Right lobe of liver (tissue), 6 donors: Measurements from ENCODE around the gene NUP133. TPM values are rescaled to one million over a fixed set of nuclear protein-coding genes. Genes with fewer than 3 reads are reported as not detected.
"Not testable (repeated sequence)": the region's sequence is repeated elsewhere in the genome, so short reads cannot be mapped to it uniquely, and the experiment has no call there.

Experiments
- ATAC-seq, 4 donors: fragments of 200-7000 bp; cut with Tn5 transposase; one replicate each; pipeline ENCODE4 v1.9.1; 2020; ENCODE audit warnings: mild to moderate bottlenecking in 4 of 4, moderate library complexity in 4 of 4
- DNase-seq, 3 donors: peaks; one replicate each; pipeline ENCODE4 v3.0.0-alpha.2; 2020
- H3K27ac ChIP-seq, 3 donors: fragments of 200-600 bp; one replicate each; pipeline ENCODE4 v1.8.0; 2022
- H3K27me3 ChIP-seq, 2 donors: fragments of 200-600 bp; one replicate each; pipeline ENCODE4 v1.8.0; 2022
- H3K36me3 ChIP-seq, 4 donors: fragments of 200-600 bp; sonication (generic) in 1 of 4; one replicate each; pipeline versions ENCODE4 v1.5.1 to v1.8.0; 2017 to 2022; ENCODE audit warnings: control low read depth in 1 of 4
- H3K4me1 ChIP-seq, 4 donors: fragments of 200-600 bp; sonication (generic) in 1 of 4; one replicate each; pipeline versions ENCODE4 v1.5.1 to v1.8.0; 2017 to 2022; ENCODE audit warnings: control low read depth in 1 of 4
- H3K4me3 ChIP-seq, 3 donors: fragments of 200-600 bp; one replicate each; pipeline ENCODE4 v1.8.0; 2022
- H3K9me3 ChIP-seq, 4 donors: fragments of 200-600 bp; sonication (generic) in 1 of 4; one replicate each; pipeline versions ENCODE4 v1.5.1 to v1.8.0; 2017 to 2022; ENCODE audit warnings: control low read depth in 1 of 4
- POLR2A ChIP-seq: fragments of 450-650 bp; IDR thresholded peaks from one replicate; pipeline ENCODE4 v1.6.1; 2017; ENCODE audit warnings: antibody characterized with exemption, mild to moderate bottlenecking
- WGBS: methylation state at CpG from one replicate; pipeline ENCODE4 v1.1.6; 2018; ENCODE audit warnings: low coverage, low lambda C conversion rate; ENCODE audit not compliant: insufficient coverage; ENCODE audit errors: missing lambda C conversion rate; 5-methylcytosine and 5-hydroxymethylcytosine counted together
- intact Hi-C, 2 donors: fragments of 100-400 bp; cut with DNase I; formaldehyde crosslinking; loops; one replicate each; pipeline versions ENCODE4 v1.11.2 to v1.14.1; 2022
- total RNA-seq, 6 experiments: library from RNA; depleted of rRNA in 2 of 6; stranded (reverse); fragments of >200 nt in 2 of 6; fragmentation: NEBNext Ultra II Directional in 3 of 6; extraction: Animal tissue kit (Norgen Biotek cat#: 25700) in 3 of 6; gene quantifications; one replicate each; pipeline versions ENCODE4 v1.1.0 to v1.2.4, GENCODE V29; 2016 to 2023
- TF ChIP-seq, protein P1 (sequence below), 4 donors: fragments of 200-600 bp in 3 of 4; fragments of 450-650 bp in 1 of 4; IDR thresholded peaks; one replicate each; pipeline versions ENCODE4 v1.5.1 to v1.8.0; 2016 to 2022; ENCODE audit warnings: antibody characterized with exemption in 4 of 4, mild to moderate bottlenecking in 2 of 4
- donor health status: DM: no; HTN: yes; CAD: no.
- donor health status: DM: no; HTN: no; CAD: no.
- donor health status: DM: no; HTN: no; CAD: no.
- donor health status: DM: no; HTN: yes; CAD: no.
- donor health status: DM: no; HTN: yes; CAD: no.

NUP133 gene
- total RNA-seq, 6 experiments from 2014 or later = 8.5 to 14.4 (median 11.5) TPM

GRCh38 chr1:229514578-229515275, 6.6 kb upstream of the NUP133 start:
- Histone ChIP-seq H3K27me3 (no peaks in the 10 kb centered on the region), H3K36me3 (peaks cover 0 to 7% (median 0%) of the 10 kb centered on the region in 4 donors), H3K27ac (no peak overlapping the region), H3K4me1 (no peaks in the 10 kb centered on the region), H3K4me3 (no peak overlapping the region), H3K9me3 (no peaks in the 10 kb centered on the region)
- TF ChIP-seq, protein P1, sequence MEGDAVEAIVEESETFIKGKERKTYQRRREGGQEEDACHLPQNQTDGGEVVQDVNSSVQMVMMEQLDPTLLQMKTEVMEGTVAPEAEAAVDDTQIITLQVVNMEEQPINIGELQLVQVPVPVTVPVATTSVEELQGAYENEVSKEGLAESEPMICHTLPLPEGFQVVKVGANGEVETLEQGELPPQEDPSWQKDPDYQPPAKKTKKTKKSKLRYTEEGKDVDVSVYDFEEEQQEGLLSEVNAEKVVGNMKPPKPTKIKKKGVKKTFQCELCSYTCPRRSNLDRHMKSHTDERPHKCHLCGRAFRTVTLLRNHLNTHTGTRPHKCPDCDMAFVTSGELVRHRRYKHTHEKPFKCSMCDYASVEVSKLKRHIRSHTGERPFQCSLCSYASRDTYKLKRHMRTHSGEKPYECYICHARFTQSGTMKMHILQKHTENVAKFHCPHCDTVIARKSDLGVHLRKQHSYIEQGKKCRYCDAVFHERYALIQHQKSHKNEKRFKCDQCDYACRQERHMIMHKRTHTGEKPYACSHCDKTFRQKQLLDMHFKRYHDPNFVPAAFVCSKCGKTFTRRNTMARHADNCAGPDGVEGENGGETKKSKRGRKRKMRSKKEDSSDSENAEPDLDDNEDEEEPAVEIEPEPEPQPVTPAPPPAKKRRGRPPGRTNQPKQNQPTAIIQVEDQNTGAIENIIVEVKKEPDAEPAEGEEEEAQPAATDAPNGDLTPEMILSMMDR (IDR thresholded peaks at IDR 0.05) = peak; percentile 78 to 86 (median 85)
- no peak for TF ChIP-seq POLR2A
- ATAC-seq = peak; percentile 93 to 97 (median 96)
- intact Hi-C loops = no loop called here
- DNase-seq = peak in 2 of 3 donors; percentile 45 to 64
- 32% methylated on average over 8 of the region's 8 CpGs for WGBS

- intact Hi-C loops = not testable (repeated sequence)
Measured at GRCh38 chr1:229511625-229512024, 3.5 kb upstream of the NUP133 start.

DNA sequence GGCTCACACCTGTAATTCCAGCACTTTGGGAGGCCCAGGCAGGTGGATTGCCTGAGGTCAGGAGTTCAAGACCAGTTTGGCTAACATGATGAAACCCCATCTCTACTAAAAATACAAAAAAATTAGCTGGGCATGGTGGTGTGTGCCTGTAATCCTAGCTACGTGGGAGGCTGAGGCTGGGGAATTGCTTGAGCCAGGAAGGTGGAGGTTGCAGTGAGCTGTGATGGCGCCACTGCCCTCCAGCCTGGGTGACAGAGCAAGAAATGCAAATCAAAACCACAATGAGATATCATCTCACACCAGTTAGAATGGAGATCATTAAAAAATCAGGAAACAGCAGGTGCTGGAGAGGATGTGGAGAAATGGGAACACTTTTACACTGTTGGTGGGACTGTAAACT, 3.1 kb upstream of the NUP133 start:
- intact Hi-C loops, H3K36me3 ChIP-seq, H3K4me3 ChIP-seq, DNase-seq, H3K9me3 ChIP-seq, H3K27ac ChIP-seq, H3K27me3 ChIP-seq, ATAC-seq: not testable (repeated sequence)
- H3K4me1 ChIP-seq = peaks cover 0 to 13% (median 6%) of the 10 kb centered on the region in 4 donors
- 94% methylated on average over 2 of the region's 2 CpGs for WGBS

More at GRCh38 chr1:229511625-229512024, 3.5 kb upstream of the NUP133 start:
- 80% methylated on average over 3 of the region's 6 CpGs for WGBS
- peaks cover 0 to 12% (median 5%) of the 10 kb centered on the region in 4 donors for H3K4me1 ChIP-seq
- H3K27me3 ChIP-seq, H3K4me3 ChIP-seq, ATAC-seq, H3K36me3 ChIP-seq, H3K9me3 ChIP-seq, H3K27ac ChIP-seq, DNase-seq: not testable (repeated sequence)

- WGBS = 39% methylated on average over 2 of the region's 2 CpGs
- no peak overlapping the region for H3K27ac ChIP-seq
- TF ChIP-seq, protein P1 (IDR thresholded peaks at IDR 0.05) = no peak
- peak; percentile 29 for TF ChIP-seq POLR2A
Measured at GRCh38 chr1:229509576-229509975, 1.4 kb upstream of the NUP133 start.

GRCh38 chr1:229508823-229509337, 739 bp upstream of the NUP133 start:
- TF ChIP-seq POLR2A = no peak
- TF ChIP-seq, protein P1 (IDR thresholded peaks at IDR 0.05) = no peak
- Histone ChIP-seq H3K4me1 (peaks cover 0 to 13% (median 6%) of the 10 kb centered on the region in 4 donors), H3K27me3 (no peaks in the 10 kb centered on the region), H3K4me3 (peak overlapping the region; percentile 86 to 95 (median 92)), H3K27ac (peak overlapping the region; percentile 88 to 90 (median 90)), H3K36me3 (no peaks in the 10 kb centered on the region), H3K9me3 (no peaks in the 10 kb centered on the region)
- 91% methylated on average over 6 of the region's 7 CpGs for whole genome bisulfite sequencing
- no peak for DNase-seq
- intact Hi-C loops = no loop called here
- ATAC-seq = peak in 1 of 4 donors; percentile 2

More at GRCh38 chr1:229509576-229509975, 1.4 kb upstream of the NUP133 start:
- peaks cover 0 to 13% (median 6%) of the 10 kb centered on the region in 4 donors for H3K4me1 ChIP-seq
- no peak for DNase-seq
- peak in 1 of 4 donors; percentile 66 for ATAC-seq
- intact Hi-C loops = no loop called here
- H3K9me3 ChIP-seq = no peaks in the 10 kb centered on the region
- H3K27me3 ChIP-seq = no peaks in the 10 kb centered on the region
- H3K36me3 ChIP-seq = no peaks in the 10 kb centered on the region
- no peak overlapping the region for H3K4me3 ChIP-seq
